H9 (cell line): ENCODE data around the gene IL1RN. TPM values are rescaled to one million over a fixed set of nuclear protein-coding genes. Genes with fewer than 3 reads are reported as not detected.

Source experiments
- DNase-seq: peaks from one replicate; pipeline ENCODE4 v3.0.0-alpha.2; 2017
- H2AFZ ChIP-seq: one replicate; pipeline ENCODE4 v1.6.1; 2013; ENCODE audit warnings: mild to moderate bottlenecking, low read length, control low read depth, moderate library complexity
- H2AK5ac ChIP-seq: 2 replicates; pipeline ENCODE4 v1.6.1; 2013; ENCODE audit warnings: low read length, control low read depth, mixed read lengths; ENCODE audit not compliant: insufficient read length
- H2BK120ac ChIP-seq: one replicate; pipeline ENCODE4 v1.6.1; 2013; ENCODE audit warnings: low read depth, mild to moderate bottlenecking, low read length, control low read depth, inconsistent platforms; ENCODE audit not compliant: poor library complexity, severe bottlenecking
- H2BK12ac ChIP-seq: 2 replicates; pipeline ENCODE4 v1.6.1; 2013; ENCODE audit warnings: low read length, control low read depth, mixed read lengths, low read depth; ENCODE audit not compliant: insufficient read length
- H2BK15ac ChIP-seq: 2 replicates; pipeline ENCODE4 v1.6.1; 2013; ENCODE audit warnings: low read depth, low read length, control low read depth
- H2BK20ac ChIP-seq: one replicate; pipeline ENCODE4 v1.6.1; 2013; ENCODE audit warnings: low read depth, mild to moderate bottlenecking, low read length, control low read depth, inconsistent platforms; ENCODE audit not compliant: poor library complexity, severe bottlenecking
- H2BK5ac ChIP-seq: 2 replicates; pipeline ENCODE4 v1.6.1; 2013; ENCODE audit warnings: low read length, control low read depth, mixed read lengths; ENCODE audit not compliant: insufficient read length
- H3K14ac ChIP-seq: 2 replicates; pipeline ENCODE4 v1.6.1; 2013; ENCODE audit warnings: low read length, control low read depth; ENCODE audit not compliant: insufficient read depth
- H3K18ac ChIP-seq: 2 replicates; pipeline ENCODE4 v1.6.1; 2013; ENCODE audit warnings: low read depth, mild to moderate bottlenecking, mixed read lengths, low read length, control low read depth; ENCODE audit not compliant: insufficient read length
- H3K23ac ChIP-seq: 2 replicates; pipeline ENCODE4 v1.6.1; 2013; ENCODE audit warnings: low read length, control low read depth, mixed read lengths, low read depth; ENCODE audit not compliant: insufficient read length
- H3K23me2 ChIP-seq: 2 replicates; pipeline ENCODE4 v1.6.1; 2013; ENCODE audit warnings: low read depth, mild to moderate bottlenecking, mixed read lengths, low read length, control low read depth; ENCODE audit not compliant: insufficient read length, poor library complexity, severe bottlenecking
- H3K27ac ChIP-seq: 2 replicates; pipeline ENCODE4 v1.5.1; 2013; ENCODE audit warnings: low read length, control low read depth, mixed read lengths, low read depth; ENCODE audit not compliant: insufficient read length
- H3K27me3 ChIP-seq: 2 replicates; pipeline ENCODE4 v1.6.1; 2013; ENCODE audit warnings: low read length, control low read depth, inconsistent platforms; ENCODE audit not compliant: insufficient read depth
- H3K4ac ChIP-seq: 2 replicates; pipeline ENCODE4 v1.6.1; 2013; ENCODE audit warnings: low read depth, mild to moderate bottlenecking, control low read depth, inconsistent platforms, low read length, moderate library complexity
- H3K4me1 ChIP-seq: 2 replicates; pipeline ENCODE4 v1.6.1; 2013; ENCODE audit warnings: low read length, control low read depth, inconsistent platforms; ENCODE audit not compliant: insufficient read depth
- H3K4me2 ChIP-seq: 2 replicates; pipeline ENCODE4 v1.6.1; 2013; ENCODE audit warnings: low read length, control low read depth, mixed read lengths; ENCODE audit not compliant: insufficient read length, insufficient read depth
- H3K56ac ChIP-seq: 2 replicates; pipeline ENCODE4 v1.6.1; 2013; ENCODE audit warnings: low read depth, mild to moderate bottlenecking, mixed read lengths, low read length, control low read depth; ENCODE audit not compliant: insufficient read length
- H3K79me1 ChIP-seq: 2 replicates; pipeline ENCODE4 v1.6.1; 2013; ENCODE audit warnings: low read depth, mild to moderate bottlenecking, moderate library complexity, low read length, control low read depth, inconsistent platforms; ENCODE audit not compliant: insufficient read depth, poor library complexity, severe bottlenecking
- H3K79me2 ChIP-seq: 2 replicates; pipeline ENCODE4 v1.6.1; 2013; ENCODE audit warnings: low read length, control low read depth, inconsistent platforms; ENCODE audit not compliant: insufficient read depth
- H3K9ac ChIP-seq: 2 replicates; pipeline ENCODE4 v1.6.1; 2013; ENCODE audit warnings: low read length, control low read depth, mixed read lengths; ENCODE audit not compliant: insufficient read length; ENCODE audit errors: extremely low read depth
- H3K9me3 ChIP-seq: one replicate; pipeline ENCODE4 v1.6.1; 2013; ENCODE audit warnings: low read depth, low read length, inconsistent platforms; ENCODE audit not compliant: control insufficient read depth
- H3T11ph ChIP-seq: one replicate; pipeline ENCODE4 v1.6.1; 2013; ENCODE audit warnings: mild to moderate bottlenecking, low read length, control low read depth, inconsistent platforms
- H4K20me1 ChIP-seq: one replicate; pipeline ENCODE4 v1.6.1; 2013; ENCODE audit not compliant: control insufficient read depth, insufficient read length, insufficient read depth
- H4K5ac ChIP-seq: 2 replicates; pipeline ENCODE4 v1.6.1; 2013; ENCODE audit warnings: low read depth, mild to moderate bottlenecking, mixed read lengths, low read length, control low read depth; ENCODE audit not compliant: insufficient read length
- H4K8ac ChIP-seq: replicated peaks from 2 replicates; pipeline ENCODE4 v1.6.1; 2013; ENCODE audit warnings: low read length, control low read depth, mixed read lengths, low read depth; ENCODE audit not compliant: insufficient read length
- H4K91ac ChIP-seq: 2 replicates; pipeline ENCODE4 v1.6.1; 2013; ENCODE audit warnings: low read depth, mild to moderate bottlenecking, moderate library complexity, mixed read lengths, low read length, control low read depth; ENCODE audit not compliant: insufficient read length
- H3K27ac Mint-ChIP-seq, 3 experiments: 2 replicates in 2 of 3; 3 replicates in 1 of 3; pipeline ENCODE4 v1.8.0; 2020 to 2021; ENCODE audit warnings: mixed read lengths in 3 of 3, mild to moderate bottlenecking in 1 of 3, moderate library complexity in 1 of 3
- H3K27me3 Mint-ChIP-seq: 2 replicates; pipeline ENCODE4 v1.8.0; 2021; ENCODE audit warnings: low read depth, mild to moderate bottlenecking, moderate library complexity, mixed read lengths
- H3K36me3 Mint-ChIP-seq, 3 experiments: 2 replicates in 2 of 3; 3 replicates in 1 of 3; pipeline ENCODE4 v1.8.0; 2020 to 2021; ENCODE audit warnings: low read depth in 3 of 3, mixed read lengths in 3 of 3; ENCODE audit not compliant: insufficient read depth in 1 of 3
- H3K4me1 Mint-ChIP-seq, 2 experiments: 2 replicates each; pipeline ENCODE4 v1.8.0; 2020; ENCODE audit warnings: mixed read lengths in 2 of 2
- H3K4me3 Mint-ChIP-seq, 2 experiments: 2 replicates in 1 of 2; 3 replicates in 1 of 2; pipeline ENCODE4 v1.8.0; 2020 to 2021; ENCODE audit warnings: mild to moderate bottlenecking in 2 of 2, mixed read lengths in 2 of 2, moderate library complexity in 1 of 2
- H3K9me3 Mint-ChIP-seq, 2 experiments: 2 replicates in 1 of 2; 3 replicates in 1 of 2; pipeline ENCODE4 v1.8.0; 2020; ENCODE audit warnings: mild to moderate bottlenecking in 2 of 2, mixed read lengths in 2 of 2, moderate library complexity in 1 of 2
- WGBS: extraction: QIAGEN DNeasy Blood & Tissue Kit; methylation state at CpG from one replicate; pipeline ENCODE4 v1.1.7; 2013; ENCODE audit warnings: missing lambda C conversion rate, low lambda C conversion rate, mixed read lengths; ENCODE audit not compliant: insufficient read length; ENCODE audit errors: extremely low coverage; 5-methylcytosine and 5-hydroxymethylcytosine counted together
- total RNA-seq: library from RNA; stranded (reverse); gene quantifications from 2 replicates; pipeline ENCODE4 v1.2.1, GENCODE V29; 2021
- TF ChIP-seq, protein P1 (sequence below): fragments of 200-600 bp; sonication (generic); conservative IDR thresholded peaks from 3 replicates; pipeline ENCODE4 v1.8.0; 2021; ENCODE audit warnings: antibody characterized with exemption, mild to moderate bottlenecking

Gene IL1RN
- total RNA-seq, 1 experiment from 2014 or later = not detected

DNA sequence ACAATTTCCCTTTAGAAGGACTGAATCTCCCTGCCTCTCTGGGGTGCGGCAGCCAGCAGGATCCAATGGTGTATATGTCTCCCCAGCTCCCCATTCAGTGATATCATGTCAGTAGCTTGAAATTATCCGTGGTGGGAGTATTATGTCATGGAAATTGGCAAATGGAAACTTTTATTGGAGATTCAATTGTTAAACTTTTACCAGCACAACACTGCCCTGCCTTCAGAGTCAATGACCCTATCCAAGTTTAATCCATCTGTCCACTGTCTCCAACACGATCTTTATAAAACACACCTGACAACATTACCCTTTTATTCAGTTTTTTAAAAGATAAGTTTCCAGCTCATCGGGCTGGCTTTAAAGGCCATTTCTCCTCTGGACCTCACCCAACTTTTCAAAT is 5.0 kb upstream of the IL1RN start:
- no peaks in the 10 kb centered on the region for H3K27me3 ChIP-seq
- no peaks in the 10 kb centered on the region for H3K4me1 Mint-ChIP-seq

More for the DNA sequence above, 5.0 kb upstream of the IL1RN start:
- Histone ChIP-seq H3K79me2 (no peaks in the 10 kb centered on the region), H4K8ac (no peak overlapping the region), H2BK20ac (no peak overlapping the region), H3T11ph (no peak overlapping the region), H3K4ac (no peak overlapping the region), H3K79me1 (no peaks in the 10 kb centered on the region), H3K4me2 (no peak overlapping the region), H2BK120ac (no peak overlapping the region), H2BK15ac (no peak overlapping the region), H3K23ac (no peak overlapping the region), H2BK5ac (no peak overlapping the region), H4K20me1 (no peaks in the 10 kb centered on the region), H3K4me1 (no peaks in the 10 kb centered on the region), H3K9me3 (no peaks in the 10 kb centered on the region), H4K91ac (no peak overlapping the region), H2BK12ac (no peak overlapping the region), H2AFZ (no peak overlapping the region), H3K27ac (no peak overlapping the region), H4K5ac (no peak overlapping the region), H3K9ac (no peak overlapping the region), H2AK5ac (no peak overlapping the region), H3K18ac (no peak overlapping the region), H3K56ac (no peak overlapping the region), H3K23me2 (no peaks in the 10 kb centered on the region), H3K14ac (no peak overlapping the region)
- no peak for DNase-seq
- no CpG with 5 or more reads among the region's 4 CpGs for WGBS
- Mint-ChIP-seq H3K9me3 (no peaks in the 10 kb centered on the region), H3K27ac (no peak overlapping the region), H3K4me3 (no peak overlapping the region), H3K27me3 (peaks cover 24% of the 10 kb centered on the region), H3K36me3 (no peaks in the 10 kb centered on the region)
- TF ChIP-seq, protein P1, sequence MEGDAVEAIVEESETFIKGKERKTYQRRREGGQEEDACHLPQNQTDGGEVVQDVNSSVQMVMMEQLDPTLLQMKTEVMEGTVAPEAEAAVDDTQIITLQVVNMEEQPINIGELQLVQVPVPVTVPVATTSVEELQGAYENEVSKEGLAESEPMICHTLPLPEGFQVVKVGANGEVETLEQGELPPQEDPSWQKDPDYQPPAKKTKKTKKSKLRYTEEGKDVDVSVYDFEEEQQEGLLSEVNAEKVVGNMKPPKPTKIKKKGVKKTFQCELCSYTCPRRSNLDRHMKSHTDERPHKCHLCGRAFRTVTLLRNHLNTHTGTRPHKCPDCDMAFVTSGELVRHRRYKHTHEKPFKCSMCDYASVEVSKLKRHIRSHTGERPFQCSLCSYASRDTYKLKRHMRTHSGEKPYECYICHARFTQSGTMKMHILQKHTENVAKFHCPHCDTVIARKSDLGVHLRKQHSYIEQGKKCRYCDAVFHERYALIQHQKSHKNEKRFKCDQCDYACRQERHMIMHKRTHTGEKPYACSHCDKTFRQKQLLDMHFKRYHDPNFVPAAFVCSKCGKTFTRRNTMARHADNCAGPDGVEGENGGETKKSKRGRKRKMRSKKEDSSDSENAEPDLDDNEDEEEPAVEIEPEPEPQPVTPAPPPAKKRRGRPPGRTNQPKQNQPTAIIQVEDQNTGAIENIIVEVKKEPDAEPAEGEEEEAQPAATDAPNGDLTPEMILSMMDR = no peak
